HG03097 (cell line): Measurements from ENCODE around the gene P2RX4.
"Not testable (repeated sequence)": the region's sequence is repeated elsewhere in the genome, so short reads cannot be mapped to it uniquely, and the experiment has no call there.

Experiments used
- ATAC-seq: cut with Tn5 transposase; IDR thresholded peaks from one replicate; pipeline ENCODE4 v1.9.1; 2021; ENCODE audit not compliant: unreplicated experiment, low FRiP score

The P2RX4 gene

DNA sequence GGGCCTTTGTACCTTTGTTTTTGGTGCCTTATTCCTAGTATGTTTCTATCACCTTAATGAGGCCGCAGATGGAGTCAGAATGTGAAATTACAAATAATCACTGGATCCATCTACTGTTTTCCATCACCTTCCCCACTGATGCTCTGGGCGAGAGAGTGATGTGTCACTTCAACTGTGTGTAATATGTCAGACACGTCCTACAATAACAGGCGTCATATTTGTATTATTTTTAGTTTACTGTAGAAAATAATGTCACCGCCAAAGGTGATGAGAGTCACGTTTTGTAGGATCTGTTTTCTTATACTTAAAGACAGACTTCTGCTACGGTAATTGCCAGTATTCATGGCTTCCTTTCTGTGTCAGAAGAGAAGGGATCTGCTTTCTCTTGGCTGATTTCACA lies 22.4 kb upstream of the P2RX4 start:
- ATAC-seq = no peak

DNA sequence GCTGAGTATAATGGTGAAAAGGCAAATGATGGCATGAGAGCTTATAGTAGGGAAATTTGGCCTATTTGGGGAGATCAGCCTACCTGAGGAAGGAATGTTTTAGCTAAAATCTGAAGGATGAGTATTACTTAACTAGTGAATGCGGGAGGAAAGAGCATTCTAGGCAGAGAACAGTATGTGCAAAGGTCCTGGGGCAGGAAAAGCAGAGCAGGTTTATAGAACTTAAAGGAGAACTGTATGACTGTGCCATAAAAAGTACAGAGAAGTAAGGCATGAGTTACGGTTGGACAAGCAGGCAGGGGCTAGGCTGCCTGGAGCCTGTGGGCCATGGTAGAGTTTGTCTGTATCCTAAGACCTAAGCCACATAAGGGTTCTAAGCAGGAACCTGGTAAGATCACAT lies 21.7 kb upstream of the P2RX4 start:
- no peak for ATAC-seq

DNA sequence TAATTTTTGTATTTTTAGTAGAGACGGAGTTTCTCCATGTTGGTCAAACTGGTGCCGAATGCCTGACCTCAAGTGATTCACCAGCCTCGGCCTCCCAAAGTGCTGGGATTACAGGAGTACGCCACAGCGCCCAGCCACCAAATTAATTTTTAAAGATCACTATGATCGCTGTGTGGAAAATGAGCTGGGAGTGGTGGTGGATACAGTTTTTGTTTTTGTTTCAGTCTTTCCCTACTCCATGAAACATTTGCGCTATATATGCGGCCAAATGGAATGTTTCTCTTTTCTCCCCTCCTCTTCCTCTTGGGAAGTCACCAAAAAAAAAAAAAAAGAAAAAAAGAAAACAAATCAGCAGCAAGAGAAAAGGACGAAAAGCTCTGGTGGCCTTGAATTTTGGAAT lies 20.8 kb upstream of the P2RX4 start:
- no peak for ATAC-seq

DNA sequence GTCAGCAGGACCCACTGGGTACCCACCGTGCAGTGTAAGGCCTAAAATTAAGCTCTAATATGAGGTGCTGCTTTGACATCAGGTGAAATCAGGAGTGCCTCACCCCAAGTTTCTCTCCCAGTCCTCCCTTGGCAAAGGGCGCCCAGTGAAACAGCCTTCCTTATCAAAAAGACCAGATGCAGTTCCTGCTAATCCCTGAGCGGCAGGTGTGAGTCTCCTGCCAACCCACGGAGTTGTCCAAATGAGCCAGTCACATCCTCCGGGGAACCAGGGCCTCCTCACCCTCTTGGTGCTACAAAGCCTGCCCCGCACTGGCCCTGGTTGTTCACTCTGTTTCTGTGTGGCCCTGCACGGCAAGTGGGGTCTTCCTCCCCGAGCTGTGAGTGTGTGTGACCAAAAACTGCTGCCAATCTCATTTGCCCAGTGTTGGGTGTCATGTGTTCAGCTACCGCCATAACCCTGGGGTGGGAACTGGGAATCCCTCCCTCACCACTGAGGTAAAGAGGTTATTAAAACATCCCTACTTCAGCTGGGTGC lies 20.2 kb upstream of the P2RX4 start:
- no peak for ATAC-seq

DNA sequence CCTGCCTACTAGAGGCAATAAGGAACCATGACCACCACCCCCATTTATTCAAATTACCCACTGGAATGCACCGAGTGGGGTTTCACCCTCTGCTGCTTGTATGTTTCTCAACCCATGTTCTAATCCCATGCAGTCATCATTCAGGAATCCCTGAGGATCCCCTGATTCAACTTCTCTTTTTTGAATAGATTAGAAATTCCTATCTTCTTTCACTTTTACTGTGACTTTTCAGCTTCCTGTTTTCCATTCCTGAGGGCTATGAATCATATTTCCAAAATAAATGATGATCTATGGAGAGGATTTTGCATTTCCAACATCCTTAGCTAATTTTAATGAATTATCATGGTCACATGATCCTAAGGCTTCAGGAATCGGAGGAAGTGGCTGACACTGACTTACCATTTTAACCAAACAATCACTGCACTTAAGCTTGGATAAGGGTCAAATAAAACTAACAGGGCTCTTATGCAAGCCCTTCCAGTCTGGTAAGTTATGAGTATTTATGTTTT lies 19.4 kb upstream of the P2RX4 start:
- no peak for ATAC-seq

DNA sequence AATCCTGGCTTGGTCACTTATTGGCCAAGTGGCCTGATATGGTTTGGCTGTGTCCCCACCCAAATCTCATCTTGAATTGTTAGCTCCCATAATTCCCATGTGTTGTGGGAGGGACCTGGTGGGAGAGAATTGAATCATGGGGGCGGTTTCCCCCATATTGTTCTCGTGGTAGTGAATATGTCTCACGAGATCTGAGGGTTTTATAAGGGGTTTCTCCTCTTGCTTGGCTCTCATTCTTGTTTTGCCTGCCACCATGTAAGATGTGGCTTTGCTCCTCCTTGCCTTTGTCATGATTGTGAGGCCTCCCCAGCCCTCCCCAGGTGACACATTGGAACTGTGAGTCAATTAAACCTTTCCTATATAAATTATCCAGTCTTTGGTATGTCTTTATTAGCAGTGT lies 18.8 kb upstream of the P2RX4 start:
- ATAC-seq = no peak

DNA sequence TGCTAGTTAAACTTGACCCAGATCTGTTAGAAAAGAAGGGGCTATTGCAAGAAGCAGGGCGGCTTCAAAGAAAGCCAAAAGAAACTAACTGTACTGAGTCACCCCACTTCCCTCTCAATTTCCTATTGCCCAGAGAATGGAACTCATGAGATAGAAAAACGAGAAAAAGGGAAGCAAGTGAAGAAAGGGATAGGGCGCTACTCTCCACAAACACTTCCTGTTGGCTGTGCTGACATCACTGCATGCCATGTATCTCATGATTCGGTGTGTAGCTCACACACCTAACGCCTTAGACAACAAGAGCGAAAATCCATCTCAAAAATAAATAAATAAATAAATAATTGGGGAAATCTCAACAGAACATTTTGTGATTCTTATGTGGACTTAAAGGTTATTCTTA lies 13.0 kb upstream of the P2RX4 start:
- no peak for ATAC-seq

GRCh38 chr12:121198949-121199348 lies 11.0 kb upstream of the P2RX4 start:
- ATAC-seq = no peak

DNA sequence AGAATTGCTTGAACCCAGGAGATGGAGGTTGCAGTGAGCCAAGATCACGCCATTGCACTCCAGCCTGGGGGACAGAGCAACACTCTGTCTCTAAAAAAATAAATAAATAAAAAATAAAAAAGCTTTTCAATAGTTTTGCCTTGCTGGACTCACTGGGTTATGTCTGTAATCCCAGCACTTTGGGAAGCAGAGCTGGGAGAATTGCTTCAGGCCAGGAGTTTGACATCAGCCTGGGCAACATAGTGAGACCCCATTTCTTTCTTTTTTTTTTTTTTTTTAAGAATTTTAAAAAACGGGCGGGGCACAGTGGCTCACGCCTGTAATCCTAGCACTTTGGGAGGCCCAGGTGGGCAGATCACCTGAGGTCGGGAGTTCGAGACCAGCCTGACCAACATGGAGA lies 8.8 kb upstream of the P2RX4 start:
- not testable (repeated sequence) for ATAC-seq

GRCh38 chr12:121202407-121203355 lies 7.2 kb upstream of the P2RX4 start:
- ATAC-seq = no peak

- ATAC-seq = no peak
These were observed 6.4 kb upstream of the P2RX4 start for GRCh38 chr12:121203482-121203881.

DNA sequence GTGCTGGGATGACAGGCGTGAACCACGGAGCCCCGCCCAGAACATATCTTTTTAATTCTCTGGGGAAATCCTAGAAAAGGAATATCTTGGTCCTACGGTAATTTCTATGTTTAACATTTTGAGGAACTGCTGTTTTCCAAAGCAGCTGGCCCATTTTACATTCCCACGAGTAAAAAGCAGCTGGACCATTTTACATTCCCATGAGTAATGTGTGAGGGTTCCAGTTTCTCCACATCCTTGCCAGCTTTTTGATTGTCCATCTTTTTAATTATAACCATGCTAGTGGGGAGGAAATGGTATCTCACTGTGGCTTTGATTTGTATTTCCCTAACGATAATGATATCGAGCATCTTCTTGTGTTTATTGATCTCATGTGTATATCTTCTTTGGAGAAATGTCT lies 4.4 kb upstream of the P2RX4 start:
- ATAC-seq = no peak

GRCh38 chr12:121208571-121208970 lies 1.4 kb upstream of the P2RX4 start:
- ATAC-seq = not testable (repeated sequence)

DNA sequence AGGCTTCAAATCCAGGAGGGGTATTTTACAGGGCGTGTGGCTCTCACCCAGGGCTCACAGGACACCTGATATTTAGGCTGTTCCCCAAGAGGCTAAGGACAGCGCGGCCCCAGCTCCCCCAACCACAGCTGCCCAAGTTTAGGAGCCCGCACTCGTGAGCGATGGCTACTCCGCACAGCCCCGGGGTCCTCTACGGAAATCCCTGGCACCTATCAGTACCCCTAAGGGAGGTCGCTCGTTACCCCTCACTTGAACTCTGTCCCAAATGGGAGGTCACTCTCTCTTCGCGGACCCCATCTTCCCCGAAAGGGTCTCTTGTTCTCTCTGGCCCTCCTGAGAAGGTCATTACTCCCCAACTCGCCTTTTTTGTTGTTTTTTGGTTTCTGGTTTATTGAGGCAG lies 708 bp upstream of the P2RX4 start:
- ATAC-seq = no peak

DNA sequence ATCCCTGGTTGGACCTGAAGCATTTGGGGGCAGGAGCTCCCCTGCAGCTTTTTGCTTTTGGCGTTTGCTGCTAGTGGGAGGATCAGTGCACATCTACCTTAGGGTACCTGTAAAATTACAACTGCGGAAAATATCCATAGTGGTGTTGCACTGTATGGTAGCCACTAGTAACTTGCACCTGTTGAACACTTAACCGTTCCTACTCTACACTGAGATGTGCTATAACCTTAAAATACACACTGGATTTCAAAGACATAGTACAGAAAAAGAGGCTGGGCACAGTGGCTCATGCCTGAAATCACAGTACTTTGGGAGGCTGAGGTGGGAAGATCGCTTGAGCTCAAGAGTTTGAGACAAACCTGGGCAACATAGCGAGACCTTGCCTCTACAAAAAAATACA lies 2.9 kb downstream of the P2RX4 start:
- ATAC-seq = no peak

GRCh38 chr12:121214166-121214777 lies 4.3 kb downstream of the P2RX4 start:
- ATAC-seq = no peak

DNA sequence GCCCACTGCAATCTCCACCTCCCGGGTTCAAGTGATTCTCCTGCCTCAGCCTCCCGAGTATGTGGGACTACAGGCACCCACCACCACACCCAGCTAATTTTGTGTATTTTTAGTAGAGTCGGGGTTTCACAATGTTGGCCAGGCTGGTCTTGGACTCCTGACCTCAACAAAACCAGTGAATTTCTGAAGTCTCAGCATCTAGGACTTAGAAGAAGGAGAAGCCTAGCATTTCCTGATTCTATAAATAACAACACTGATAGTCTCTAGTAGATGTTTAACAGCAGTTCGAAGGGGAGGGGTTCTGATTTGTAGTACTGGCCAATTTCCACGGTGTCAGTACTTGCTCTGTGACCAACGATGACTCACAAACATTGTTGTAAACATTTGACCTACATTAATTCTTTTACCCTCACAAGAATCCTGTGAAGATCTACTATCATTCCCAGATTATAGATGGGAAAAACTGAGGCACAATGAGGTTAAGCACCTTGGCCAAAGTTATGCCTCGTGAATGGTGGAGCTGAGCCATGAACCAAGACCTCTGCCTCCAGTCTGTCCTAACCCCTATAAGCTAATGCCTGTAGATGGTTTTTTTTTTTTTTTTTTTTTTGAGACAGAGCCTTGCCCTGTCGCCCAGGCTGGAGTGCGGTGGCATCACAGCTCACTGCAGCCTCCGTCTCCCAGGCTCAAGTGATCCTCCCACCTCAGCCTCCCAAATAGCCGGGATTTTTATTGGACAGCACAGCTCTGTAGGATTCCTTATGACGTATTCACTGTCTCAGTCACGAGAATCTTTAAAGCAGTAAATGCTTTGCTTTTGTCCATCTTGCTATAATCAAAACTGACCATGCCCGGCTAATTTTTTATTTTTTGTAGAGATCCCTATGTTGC lies 5.2 kb downstream of the P2RX4 start:
- ATAC-seq = no peak

DNA sequence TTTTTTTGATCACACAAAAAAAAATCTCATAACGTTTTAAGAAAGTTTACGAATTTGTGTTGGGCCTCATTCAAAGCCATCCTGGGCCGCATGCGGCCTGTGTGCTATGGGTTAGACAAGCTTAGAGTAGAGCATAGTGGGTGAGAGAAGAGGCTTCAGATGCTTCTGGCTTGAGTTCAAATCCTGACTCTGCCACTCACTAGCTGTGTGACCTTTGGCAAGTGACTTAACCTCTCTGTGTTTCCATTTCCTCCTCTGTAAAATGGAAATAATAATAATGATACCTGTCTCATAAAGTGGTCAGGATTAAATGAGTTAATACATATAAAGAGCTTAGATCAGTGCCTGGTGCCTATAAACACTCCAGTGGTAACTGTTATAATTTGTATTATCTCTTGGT lies 6.2 kb downstream of the P2RX4 start:
- ATAC-seq = no peak

- ATAC-seq = no peak
These were observed 7.1 kb downstream of the P2RX4 start for GRCh38 chr12:121217063-121217462.

DNA sequence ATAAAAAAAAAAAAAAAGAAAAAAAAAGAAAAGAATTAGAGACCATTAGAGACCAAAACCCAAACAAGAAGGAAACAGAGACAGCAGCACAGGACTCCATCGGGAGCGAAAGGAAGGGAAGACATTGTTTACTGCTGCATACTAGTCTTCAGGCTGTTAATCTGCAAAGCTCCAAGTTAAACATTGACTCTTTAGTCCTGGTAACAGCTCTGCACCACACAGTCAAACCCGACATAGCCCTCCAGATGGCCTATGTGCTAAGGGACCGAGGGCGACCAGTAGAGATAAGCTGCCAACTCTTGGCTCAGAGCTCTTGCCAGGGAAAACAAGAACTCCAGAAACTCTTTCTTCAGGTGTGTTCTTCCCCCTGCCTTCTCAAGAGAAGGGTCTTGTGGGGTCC lies 7.8 kb downstream of the P2RX4 start:
- no peak for ATAC-seq
